ENCODE data around the gene MACROH2A2.
"Not testable (repeated sequence)": the region's sequence is repeated elsewhere in the genome, so short reads cannot be mapped to it uniquely, and the experiment has no call there.

MACROH2A2 gene

DNA sequence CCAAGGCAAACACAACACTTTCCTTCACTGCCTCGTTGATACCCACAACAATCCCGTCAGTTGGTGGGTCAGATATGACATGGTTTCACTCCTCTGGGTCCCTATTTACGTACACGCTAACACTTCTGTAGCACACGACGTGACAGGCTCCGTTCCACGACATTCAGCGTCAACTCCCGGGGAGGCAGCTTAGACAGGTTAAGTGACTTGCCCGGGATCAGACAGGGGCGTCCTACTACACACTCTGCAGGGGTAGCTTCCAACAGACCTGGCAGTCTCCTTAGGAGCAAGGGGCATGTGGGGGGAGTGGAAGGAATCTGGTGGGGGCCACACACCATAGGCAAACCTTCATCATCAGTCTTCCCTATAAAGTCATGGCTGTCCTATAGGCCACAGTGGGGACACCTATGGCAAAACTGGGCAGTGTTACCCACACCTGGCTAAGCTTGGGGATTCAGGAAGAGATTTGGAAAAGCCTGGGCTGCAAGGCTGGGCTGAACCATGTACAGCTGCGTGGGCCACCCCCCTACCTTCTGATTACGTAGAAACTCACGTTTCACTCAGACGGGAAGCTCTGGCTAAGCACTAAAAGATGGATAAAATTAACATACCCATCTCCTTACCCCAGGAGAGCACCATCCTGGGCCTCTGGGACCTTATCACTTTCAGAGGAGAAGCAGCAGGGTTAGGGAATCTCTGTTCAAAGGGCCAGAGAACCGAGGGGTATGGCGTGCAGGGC is 91.9 kb downstream of the MACROH2A2 start:
- peak overlapping the region; percentile 84 to 98 for H3K4me3 Mint-ChIP-seq
- no peak for ATAC-seq
- H3K4me1 Mint-ChIP-seq: peaks cover 53% of the 10 kb centered on the region
- H3K27ac Mint-ChIP-seq: peak overlapping the region; percentile 52 to 76
- no peaks in the 10 kb centered on the region for H3K9me3 Mint-ChIP-seq
- DNase-seq: no peak
- no peaks in the 10 kb centered on the region for H3K27me3 Mint-ChIP-seq

DNA sequence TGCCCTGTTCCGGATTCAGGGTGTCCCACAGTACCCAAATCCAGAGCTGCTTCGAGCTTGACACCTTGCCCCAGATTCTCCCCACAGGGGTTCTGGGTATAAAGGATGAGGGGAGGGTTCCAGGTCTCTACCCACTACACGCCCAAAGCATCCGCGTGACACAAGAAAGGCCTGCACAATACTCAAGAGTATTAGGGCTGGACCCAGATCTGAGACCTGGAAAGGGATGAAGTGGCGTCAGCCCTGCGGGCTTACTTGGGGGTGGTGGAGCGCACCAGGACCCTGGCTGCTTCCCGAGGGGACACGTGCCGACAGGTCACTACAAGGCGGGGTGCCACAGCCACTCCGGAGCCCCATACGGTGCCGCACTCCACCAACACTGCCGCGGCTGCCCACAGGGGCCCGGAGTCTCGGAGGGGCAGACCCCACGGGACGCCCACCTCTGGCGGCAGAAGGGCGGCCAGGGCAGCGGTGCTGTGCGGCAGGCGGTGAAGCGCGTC is 92.6 kb downstream of the MACROH2A2 start:
- DNase-seq: no peak
- ATAC-seq: peak; percentile 26
- Mint-ChIP-seq H3K4me3 (peak overlapping the region; percentile 84 to 98), H3K9me3 (no peaks in the 10 kb centered on the region), H3K27me3 (no peaks in the 10 kb centered on the region), H3K27ac (peak overlapping the region; percentile 52 to 63), H3K4me1 (peaks cover 47% of the 10 kb centered on the region)

DNA sequence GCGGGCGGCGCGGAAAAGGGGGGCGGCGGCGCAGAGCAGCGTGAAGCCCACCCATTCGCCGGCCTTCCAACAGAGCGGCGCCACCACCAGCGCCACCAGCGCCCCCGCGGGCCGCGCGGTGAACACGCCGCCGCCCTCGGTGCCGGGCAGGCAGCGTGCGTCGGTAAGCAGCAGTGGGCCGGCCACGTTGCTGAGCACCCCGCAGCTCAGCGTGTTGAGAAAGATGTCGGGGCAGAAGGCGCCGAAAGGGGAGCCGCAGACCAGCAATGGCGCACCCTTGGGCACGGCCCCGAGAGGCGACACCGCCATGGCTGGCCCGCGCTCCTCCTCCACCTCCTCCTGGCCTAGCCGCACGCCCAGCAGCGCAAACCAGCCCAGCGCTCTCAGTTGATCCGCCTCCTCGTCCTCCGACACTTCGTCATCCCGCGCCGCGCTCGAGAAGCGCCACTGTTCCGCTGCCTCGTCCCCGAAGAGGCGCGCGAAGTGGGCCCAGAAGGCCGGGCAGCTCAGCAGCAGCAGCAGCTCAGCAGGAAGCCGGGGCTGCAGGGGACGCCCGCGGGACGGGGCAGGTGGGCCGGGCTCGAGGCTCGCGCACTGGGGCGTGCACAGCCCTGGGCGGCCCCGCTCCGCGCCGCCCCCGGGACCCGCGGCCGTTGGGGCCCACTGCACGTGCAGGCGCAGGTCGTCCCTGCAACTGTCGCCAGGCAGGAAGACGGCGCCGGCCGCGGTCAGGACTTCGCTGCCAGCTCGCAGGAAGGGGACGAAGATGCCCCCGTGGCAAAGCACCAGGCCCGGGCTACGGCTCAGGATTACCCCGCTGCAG is 93.2 kb downstream of the MACROH2A2 start:
- H3K9me3 Mint-ChIP-seq: no peaks in the 10 kb centered on the region
- peak overlapping the region; percentile 93 to 97 for H3K27ac Mint-ChIP-seq

GRCh38 chr10:70146489-70147258 is 94.0 kb downstream of the MACROH2A2 start, which contains the start of gene TYSND1:
TSS of gene TYSND1 (minus strand) at chr10:70146700. CDS start at chr10:70146586, 114 bp downstream.
- Mint-ChIP-seq H3K4me3 (peak within 1 kb of the TSS; percentile 84 to 98), H3K27me3 (no peaks in the 10 kb centered on the region), H3K27ac (peak within 1 kb of the TSS; percentile 93 to 97), H3K4me1 (peaks cover 52% of the 10 kb centered on the region), H3K9me3 (no peaks in the 10 kb centered on the region)
- DNase-seq: peak; percentile 91 to 96
- peak; percentile 91 for ATAC-seq

More for the DNA sequence above, 93.2 kb downstream of the MACROH2A2 start:
- DNase-seq (peak; percentile 75 to 80), ATAC-seq (peak; percentile 77)
- Mint-ChIP-seq H3K4me1 (peaks cover 50% of the 10 kb centered on the region), H3K4me3 (peak overlapping the region; percentile 84 to 98), H3K27me3 (no peaks in the 10 kb centered on the region)

DNA sequence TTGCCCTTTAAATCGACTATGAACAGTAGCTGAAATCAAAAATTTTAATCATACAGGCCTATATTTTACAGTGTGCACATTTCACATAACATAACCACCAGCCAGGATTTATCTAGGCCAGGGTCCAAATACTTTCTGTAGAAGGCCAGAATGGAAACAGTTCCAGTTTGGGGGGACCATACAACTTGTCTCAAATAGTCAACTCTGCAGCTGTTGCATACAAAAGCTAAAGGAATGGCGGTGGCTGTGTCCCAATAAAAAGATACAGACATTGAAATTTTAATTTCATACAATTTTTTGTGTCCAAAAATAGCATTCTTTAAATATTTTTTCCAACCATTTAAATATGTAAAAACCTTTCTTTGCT is 94.6 kb downstream of the MACROH2A2 start:
- no peak for ATAC-seq
- no peak for DNase-seq
- Mint-ChIP-seq H3K27me3 (no peaks in the 10 kb centered on the region), H3K27ac (peak overlapping the region; percentile 93 to 94), H3K9me3 (no peaks in the 10 kb centered on the region), H3K4me1 (peaks cover 56% of the 10 kb centered on the region), H3K4me3 (peak overlapping the region; percentile 83 to 84)

GRCh38 chr10:70148516-70148915 is 95.9 kb downstream of the MACROH2A2 start:
- ATAC-seq (no peak), DNase-seq (no peak)
- Mint-ChIP-seq H3K9me3 (no peaks in the 10 kb centered on the region), H3K27me3 (no peaks in the 10 kb centered on the region), H3K4me1 (peaks cover 44% of the 10 kb centered on the region), H3K4me3 (no peak overlapping the region), H3K27ac (no peak overlapping the region)

DNA sequence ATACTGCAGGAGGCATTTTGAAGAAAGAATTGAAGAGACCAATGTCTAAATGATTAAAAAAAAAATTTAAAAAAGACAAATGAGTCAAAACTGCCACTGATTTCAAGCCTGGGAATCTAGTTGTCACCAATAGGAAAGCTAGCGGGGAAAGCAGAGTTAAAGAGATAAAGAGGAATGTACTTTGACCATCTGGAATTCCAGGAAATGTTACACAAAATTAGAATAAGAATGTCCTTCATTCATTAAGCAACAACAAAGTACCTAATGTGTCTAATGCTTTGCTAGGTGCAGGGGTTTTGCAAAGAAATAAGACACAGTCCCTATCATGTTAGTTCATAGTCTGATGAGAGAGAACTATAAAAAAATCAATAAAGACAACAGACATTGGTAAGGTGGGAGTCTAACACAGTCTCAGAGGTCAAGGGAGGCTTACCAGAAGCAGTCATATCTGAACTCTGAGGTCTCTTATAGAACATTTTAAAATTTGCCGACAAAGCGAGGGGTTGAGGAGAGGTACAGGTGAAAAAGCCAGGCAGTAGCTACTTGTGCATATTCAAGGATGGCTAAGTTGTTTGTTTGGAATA is 102.7 kb downstream of the MACROH2A2 start:
- H3K27ac Mint-ChIP-seq: peak overlapping the region in 1 of 2 donors; percentile 41
- no peaks in the 10 kb centered on the region for H3K27me3 Mint-ChIP-seq
- DNase-seq (no peak), ATAC-seq (no peak)
- no peaks in the 10 kb centered on the region for H3K9me3 Mint-ChIP-seq
- peaks cover 37% of the 10 kb centered on the region for H3K4me1 Mint-ChIP-seq
- no peak overlapping the region for H3K4me3 Mint-ChIP-seq

GRCh38 chr10:70158113-70158512 is 105.5 kb downstream of the MACROH2A2 start:
- no peak overlapping the region for H3K27ac Mint-ChIP-seq
- no peaks in the 10 kb centered on the region for H3K27me3 Mint-ChIP-seq
- H3K4me1 Mint-ChIP-seq: peaks cover 52% of the 10 kb centered on the region
- no peaks in the 10 kb centered on the region for H3K9me3 Mint-ChIP-seq
- DNase-seq (no peak), ATAC-seq (no peak)
- H3K4me3 Mint-ChIP-seq: no peak overlapping the region

GRCh38 chr10:70159366-70159765 is 106.7 kb downstream of the MACROH2A2 start:
- peaks cover 64% of the 10 kb centered on the region for H3K4me1 Mint-ChIP-seq
- H3K9me3 Mint-ChIP-seq, H3K27ac Mint-ChIP-seq, ATAC-seq, H3K4me3 Mint-ChIP-seq, H3K27me3 Mint-ChIP-seq, DNase-seq: not testable (repeated sequence)

GRCh38 chr10:70160798-70161197 is 108.2 kb downstream of the MACROH2A2 start:
- Mint-ChIP-seq H3K27ac (peak overlapping the region in 1 of 2 donors; percentile 65), H3K4me3 (peak overlapping the region; percentile 78 to 97)

More at GRCh38 chr10:70160798-70161197, 108.2 kb downstream of the MACROH2A2 start:
- Mint-ChIP-seq H3K27me3 (no peaks in the 10 kb centered on the region), H3K4me1 (peaks cover 72% of the 10 kb centered on the region), H3K9me3 (no peaks in the 10 kb centered on the region)
- no peak for DNase-seq
- ATAC-seq: no peak
